KMS-11 (cell line): Measurements from ENCODE around the gene CD27.

Experiments
- H2AFZ ChIP-seq: fragments of 200-600 bp; sonication (generic); 2 replicates; pipeline ENCODE4 v1.6.1; 2016; ENCODE audit warnings: antibody characterized with exemption, mixed run types, low read depth
- H3K27ac ChIP-seq: fragments of 200-600 bp; sonication (generic); 2 replicates; pipeline ENCODE4 v1.6.1; 2016; ENCODE audit warnings: mild to moderate bottlenecking, mixed run types
- H3K27me3 ChIP-seq: fragments of 200-600 bp; sonication (generic); 2 replicates; pipeline ENCODE4 v1.6.1; 2017; ENCODE audit warnings: mild to moderate bottlenecking, low read depth, mixed run types, moderate library complexity; ENCODE audit not compliant: insufficient read depth
- H3K36me3 ChIP-seq: fragments of 200-600 bp; sonication (generic); 2 replicates; pipeline ENCODE4 v1.6.1; 2017; ENCODE audit warnings: mild to moderate bottlenecking, mixed run types; ENCODE audit not compliant: insufficient read depth
- H3K4me1 ChIP-seq: fragments of 200-600 bp; sonication (generic); 2 replicates; pipeline ENCODE4 v1.6.1; 2016; ENCODE audit warnings: mild to moderate bottlenecking, low read depth, mixed run types; ENCODE audit not compliant: poor library complexity, severe bottlenecking
- H3K4me2 ChIP-seq: fragments of 200-600 bp; sonication (generic); 2 replicates; pipeline ENCODE4 v1.7.0; 2016; ENCODE audit warnings: mild to moderate bottlenecking, mixed run types
- H3K4me3 ChIP-seq: fragments of 200-600 bp; sonication (generic); IDR thresholded peaks from 2 replicates; pipeline ENCODE4 v1.6.1; 2017; ENCODE audit warnings: low read depth, low read length, mixed read lengths; ENCODE audit not compliant: insufficient read depth
- H3K79me2 ChIP-seq: fragments of 200-600 bp; sonication (generic); 2 replicates; pipeline ENCODE4 v1.6.1; 2016; ENCODE audit warnings: low read depth, mixed run types; ENCODE audit not compliant: insufficient read depth
- H3K9ac ChIP-seq: fragments of 200-600 bp; sonication (generic); 2 replicates; pipeline ENCODE4 v1.6.1; 2016; ENCODE audit warnings: mild to moderate bottlenecking, mixed run types
- H4K20me1 ChIP-seq: fragments of 200-600 bp; sonication (generic); 2 replicates; pipeline ENCODE4 v1.6.1; 2016; ENCODE audit warnings: mild to moderate bottlenecking, mixed run types; ENCODE audit not compliant: insufficient read depth
- CTCF ChIP-seq: fragments of 200-600 bp; sonication (generic); conservative IDR thresholded peaks from 2 replicates; pipeline ENCODE4 v1.6.1; 2017; ENCODE audit warnings: low read depth, mild to moderate bottlenecking, antibody characterized with exemption, low read length, moderate library complexity, mixed read lengths

The CD27 gene

GRCh38 chr12:6468283-6468575 is 23.5 kb downstream of the CD27 start:
- no peak overlapping the region; the same call in 1 of the 2 replicates for H3K4me2 ChIP-seq
- no peaks in the 10 kb centered on the region; the same call in 1 of the 2 replicates for H3K79me2 ChIP-seq

GRCh38 chr12:6469092-6469491 is 24.3 kb downstream of the CD27 start:
- Histone ChIP-seq H3K79me2 (no peaks in the 10 kb centered on the region; the same call in 1 of the 2 replicates), H4K20me1 (no peaks in the 10 kb centered on the region), H3K36me3 (no peaks in the 10 kb centered on the region), H3K27me3 (no peaks in the 10 kb centered on the region), H3K4me3 (no peak overlapping the region), H2AFZ (no peak overlapping the region), H3K4me1 (peaks cover 31% of the 10 kb centered on the region), H3K27ac (no peak overlapping the region), H3K9ac (no peak overlapping the region), H3K4me2 (peak overlapping the region; percentile 73)
- no peak for TF ChIP-seq CTCF

More at GRCh38 chr12:6468283-6468575, 23.5 kb downstream of the CD27 start:
- Histone ChIP-seq H3K4me1 (peaks cover 31% of the 10 kb centered on the region), H3K36me3 (no peaks in the 10 kb centered on the region), H3K4me3 (no peak overlapping the region), H3K9ac (no peak overlapping the region), H3K27ac (no peak overlapping the region), H2AFZ (no peak overlapping the region), H4K20me1 (no peaks in the 10 kb centered on the region), H3K27me3 (no peaks in the 10 kb centered on the region)
- no peak for TF ChIP-seq CTCF

- no peaks in the 10 kb centered on the region for H3K27me3 ChIP-seq
- H3K4me1 ChIP-seq, result peaks cover 31% of the 10 kb centered on the region
- H3K79me2 ChIP-seq, result no peaks in the 10 kb centered on the region; the same call in 1 of the 2 replicates
- H4K20me1 ChIP-seq, result no peaks in the 10 kb centered on the region
- H3K27ac ChIP-seq, result peak overlapping the region; percentile 56
- no peaks in the 10 kb centered on the region for H3K36me3 ChIP-seq
- peak overlapping the region; percentile 91 for H2AFZ ChIP-seq
- H3K9ac ChIP-seq, result peak overlapping the region; percentile 56
- TF ChIP-seq CTCF, result no peak
- H3K4me3 ChIP-seq, result no peak overlapping the region
- H3K4me2 ChIP-seq, result peak overlapping the region; percentile 73
Observed at GRCh38 chr12:6469609-6470374, 25.0 kb downstream of the CD27 start.

- H3K27ac ChIP-seq, result peak within 1 kb of the TSS; percentile 56
- no peak for TF ChIP-seq CTCF
- H3K4me3 ChIP-seq, result no peak within 1 kb of the TSS
- no peaks in the 10 kb centered on the region for H3K36me3 ChIP-seq
- peak within 1 kb of the TSS; percentile 91 for H2AFZ ChIP-seq
- H3K4me2 ChIP-seq, result peak within 1 kb of the TSS; percentile 98
- no peaks in the 10 kb centered on the region; the same call in 1 of the 2 replicates for H3K79me2 ChIP-seq
- H4K20me1 ChIP-seq, result no peaks in the 10 kb centered on the region
- no peaks in the 10 kb centered on the region for H3K27me3 ChIP-seq
- H3K4me1 ChIP-seq, result peaks cover 31% of the 10 kb centered on the region
- peak within 1 kb of the TSS; percentile 56 for H3K9ac ChIP-seq
Observed at GRCh38 chr12:6470375-6471163, 25.8 kb downstream of the CD27 start, which contains the start of gene VAMP1. VAMP1 (minus strand) TSS chr12:6470677; CDS start chr12:6470531, 146 bp downstream.
